ENCODE measurements around the gene NUDC. TPM values are rescaled to one million over a fixed set of nuclear protein-coding genes. Genes with fewer than 3 reads are reported as not detected.

Gene NUDC
- total and polyA plus RNA-seq, 2 of the 4 experiments (the other 2 are of a cell fraction): 34.8 to 89.8 TPM

DNA sequence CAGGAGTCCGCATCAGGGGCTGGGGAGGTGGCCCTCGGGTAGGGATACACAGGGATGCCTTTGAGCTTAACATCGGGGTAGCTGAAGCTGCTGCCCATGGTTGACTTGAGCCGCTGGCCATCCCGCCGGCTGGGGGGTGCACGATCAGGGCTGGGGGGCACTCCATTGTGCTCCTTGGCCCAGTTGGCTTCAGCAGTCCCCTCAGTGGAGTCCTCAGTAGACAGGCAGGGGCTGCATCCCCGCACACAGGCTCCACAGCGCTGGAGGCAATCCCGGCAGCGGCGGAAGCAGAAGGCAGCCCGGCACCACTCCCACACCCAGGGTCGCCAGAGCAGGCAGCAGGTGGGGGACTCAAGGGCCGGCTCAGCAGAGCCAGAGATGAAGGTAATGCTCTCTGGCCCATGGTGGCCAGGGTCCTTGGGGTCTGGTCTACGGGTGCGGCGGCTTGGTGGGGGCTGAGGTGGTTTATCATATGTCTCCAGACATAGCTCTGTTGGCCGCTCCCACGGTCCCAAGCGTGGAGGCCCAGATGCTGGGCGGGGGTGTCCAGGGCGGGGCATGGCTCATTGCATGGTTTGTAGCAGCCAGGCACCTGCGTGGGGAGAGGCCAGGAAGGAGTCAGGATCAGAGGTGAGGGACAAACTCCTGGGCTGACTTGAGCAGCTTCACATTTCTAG, 30.4 kb downstream of the NUDC start:
- ChIA-PET CTCF (no interaction called here), POLR2A (ENCODE audit: unreplicated experiment) (interaction anchor here (0.5 kb wide), 1 partner anchor 11 kb away, joined by 3 read pairs; no protein-coding TSS in a partner anchor)
- Histone ChIP-seq H3K14ac (replicated peaks; ENCODE audit: low read depth, low read length) (no peak overlapping the region), H3K23ac (ENCODE audit: low read depth, low read length) (no peak overlapping the region), H3K4me2 (ENCODE audit: low read depth, low read length) (no peak overlapping the region), H2BK20ac (ENCODE audit: low read depth, low read length) (no peak overlapping the region), H4K20me1 (ENCODE audit: insufficient read depth, low read length) (no peaks in the 10 kb centered on the region; the same call in 1 of the 2 replicates), H2BK120ac (ENCODE audit: low read depth, low read length) (no peak overlapping the region), H3K79me1 (ENCODE audit: low read depth in 1 of 2, low read length in 2 of 2) (no peaks in the 10 kb centered on the region; a peak in 1 of 4 replicates), H3K4me3 (ENCODE audit: insufficient read depth, low read depth, low read length) (no peak overlapping the region), H3K36me3 (ENCODE audit: control insufficient read depth, insufficient read depth, low read length) (peaks cover 2% of the 10 kb centered on the region; the same call in 1 of the 2 replicates), H2AK9ac (replicated peaks; ENCODE audit: low read depth, low read length, poor library complexity) (no peak overlapping the region), H2AK5ac (ENCODE audit: low read depth, low read length) (no peak overlapping the region), H2AFZ (replicated peaks; ENCODE audit: low read length, poor library complexity) (no peak overlapping the region), H4K91ac (ENCODE audit: insufficient read depth, low read depth, low read length) (no peak overlapping the region), H3K4ac (ENCODE audit: low read depth, low read length) (no peak overlapping the region), H3K9me1 (ENCODE audit: insufficient read depth, low read length) (0 out of 2 replicates have a peak, but pooled peaks cover 6% of the 10 kb centered on the region), H3K27ac (ENCODE audit: insufficient read depth, low read length) (no peak overlapping the region), H3K4me1 (ENCODE audit: control insufficient read depth, insufficient read depth, low read length) (no peaks in the 10 kb centered on the region), H4K8ac (ENCODE audit: low read depth in 2 of 2, low read length in 2 of 2) (no peak overlapping the region), H3K9ac (ENCODE audit: low read depth, low read length) (no peak overlapping the region), H4K5ac (ENCODE audit: low read depth, low read length) (no peak overlapping the region), H3K18ac (ENCODE audit: low read depth, low read length) (no peak overlapping the region), H3K9me3 (ENCODE audit: control insufficient read depth, insufficient read depth, low read length) (peaks cover 6% of the 10 kb centered on the region), H3K56ac (ENCODE audit: extremely low read depth, insufficient read depth, low read length) (no peak overlapping the region), H2BK5ac (ENCODE audit: low read depth, low read length, poor library complexity, severe bottlenecking) (no peak overlapping the region), H3K27me3 (ENCODE audit: control insufficient read depth, insufficient read depth, low read length) (no peaks in the 10 kb centered on the region), H2BK15ac (ENCODE audit: low read depth, low read length) (no peak overlapping the region)
- in situ Hi-C loops (cut with MboI; ENCODE audit: low sequenced_read_pairs): no loop called here
- intact Hi-C loops (cut with micrococcal nuclease): no loop called here
- DNase-seq (no peak), ATAC-seq (ENCODE audit: low read depth) (no peak)
- BruUV-seq (replicated peaks): no TSS peak
- 93% methylated on average over 3 of the region's 24 CpGs; no CpG with 5 or more reads in 1 of the 2 experiments for WGBS, 2 experiments (ENCODE audit: extremely low coverage in 2 of 2, insufficient read length in 1 of 2)
- TF ChIP-seq BHLHE40 (IDR thresholded peaks at IDR 0.05; ENCODE audit: low read depth, low read length) (no peak), CTCF (conservative IDR thresholded peaks at IDR 0.05; ENCODE audit: low read depth, low read length) (no peak), MXI1 (IDR thresholded peaks at IDR 0.05; ENCODE audit: borderline replicate concordance, low read depth, low read length) (no peak), MAZ (IDR thresholded peaks at IDR 0.05; ENCODE audit: borderline replicate concordance, low read depth, low read length) (no peak), FOS (IDR thresholded peaks at IDR 0.05; ENCODE audit: low read depth, low read length) (no peak), MAFK (IDR thresholded peaks at IDR 0.05; ENCODE audit: low read depth, low read length) (no peak), CEBPB (IDR thresholded peaks at IDR 0.05; ENCODE audit: low read depth, low read length) (no peak), CHD1 (IDR thresholded peaks at IDR 0.05; ENCODE audit: low read depth, low read length) (no peak), NFE2L2 (IDR thresholded peaks at IDR 0.05; ENCODE audit: low read depth, low read length) (no peak)
- TF ChIP-seq, protein P1, sequence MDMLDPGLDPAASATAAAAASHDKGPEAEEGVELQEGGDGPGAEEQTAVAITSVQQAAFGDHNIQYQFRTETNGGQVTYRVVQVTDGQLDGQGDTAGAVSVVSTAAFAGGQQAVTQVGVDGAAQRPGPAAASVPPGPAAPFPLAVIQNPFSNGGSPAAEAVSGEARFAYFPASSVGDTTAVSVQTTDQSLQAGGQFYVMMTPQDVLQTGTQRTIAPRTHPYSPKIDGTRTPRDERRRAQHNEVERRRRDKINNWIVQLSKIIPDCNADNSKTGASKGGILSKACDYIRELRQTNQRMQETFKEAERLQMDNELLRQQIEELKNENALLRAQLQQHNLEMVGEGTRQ (IDR thresholded peaks at IDR 0.05; ENCODE audit: low read depth, low read length): no peak
- dilution Hi-C loops (cut with HindIII; ENCODE audit: low sequenced_read_pairs, unreplicated experiment): no loop called here

All from IMR-90 (cell line).